GM10847 (cell line): Measurements from ENCODE around the gene TRPV2.

ENCODE experiments used
- POLR2A ChIP-seq: IDR thresholded peaks from 2 replicates; pipeline ENCODE4 v1.6.1; 2011; ENCODE audit not compliant: insufficient read length; ENCODE audit errors: extremely low read depth

TRPV2 gene

GRCh38 chr17:16398270-16399267, 16.8 kb upstream of the TRPV2 start:
- no peak for TF ChIP-seq POLR2A

DNA sequence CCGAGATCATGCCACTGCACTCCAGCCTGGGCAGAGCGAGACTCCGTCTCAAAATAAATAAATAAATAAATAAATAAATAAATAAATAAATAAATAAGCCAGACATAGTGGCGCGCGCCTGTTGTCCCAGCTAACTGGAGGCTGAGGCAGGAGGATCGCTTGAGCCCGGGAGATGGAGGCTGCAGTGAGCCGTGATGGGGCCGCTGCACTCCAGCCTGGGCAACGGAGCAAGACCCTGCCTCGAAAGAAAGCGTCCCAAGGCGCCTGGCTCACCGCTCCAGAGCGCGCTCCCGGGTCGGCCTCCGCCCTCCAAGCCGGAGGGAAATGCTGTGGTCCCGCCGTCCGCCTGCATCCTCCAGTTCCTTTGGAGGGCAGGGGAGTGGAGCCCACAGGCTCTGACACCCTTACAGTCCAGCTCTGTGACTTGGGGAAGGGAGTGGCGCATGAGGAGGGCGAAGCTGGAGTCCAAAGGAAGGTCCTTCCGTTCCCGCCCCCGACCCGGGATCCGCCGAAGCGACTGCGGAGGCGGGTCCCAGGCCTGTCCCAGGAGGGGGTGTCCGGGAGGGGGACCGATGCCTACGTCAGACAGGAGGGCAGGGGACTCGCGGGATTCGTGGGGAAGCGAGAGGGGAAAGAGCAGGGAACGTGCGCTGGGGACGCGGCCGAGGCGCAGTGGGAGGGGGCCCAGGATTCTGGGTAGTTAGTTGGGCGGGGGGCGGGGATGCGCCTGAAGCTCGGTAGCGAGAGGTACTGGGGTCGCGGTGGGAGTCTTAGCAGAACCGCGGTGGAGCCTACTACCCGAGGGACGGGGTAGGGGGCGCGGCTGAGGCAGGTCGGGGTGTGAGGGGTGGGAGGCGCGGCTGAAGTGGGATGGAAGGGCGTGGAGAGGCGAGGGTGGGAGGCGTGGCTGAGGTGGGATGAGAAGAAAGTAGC, 8.4 kb upstream of the TRPV2 start:
- no peak for TF ChIP-seq POLR2A

- no peak for TF ChIP-seq POLR2A
Observed at GRCh38 chr17:16407911-16408588, 7.3 kb upstream of the TRPV2 start.

GRCh38 chr17:16417399-16417798, 2.0 kb downstream of the TRPV2 start:
- no peak for TF ChIP-seq POLR2A

- TF ChIP-seq POLR2A, result no peak
Observed at GRCh38 chr17:16417896-16418684, 2.7 kb downstream of the TRPV2 start.

DNA sequence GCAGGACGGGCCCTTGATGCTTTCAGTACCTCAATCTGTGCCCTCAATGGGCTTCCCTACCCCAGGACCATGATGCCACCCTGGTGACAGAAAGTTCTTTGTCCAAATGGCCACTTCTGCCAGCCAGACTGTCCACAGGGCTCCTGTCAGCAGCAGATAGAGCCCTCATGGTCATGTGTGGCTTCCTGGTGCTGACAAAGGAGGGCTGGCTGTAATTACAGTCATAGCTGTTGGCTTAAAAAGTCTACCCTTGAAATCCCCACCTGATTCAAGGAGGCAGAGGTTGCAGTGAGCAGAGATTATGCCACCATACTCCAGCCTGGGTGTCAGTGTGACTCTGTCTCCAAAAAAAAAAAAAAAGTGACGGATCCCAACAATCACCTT, 3.3 kb downstream of the TRPV2 start:
- TF ChIP-seq POLR2A, result no peak

- TF ChIP-seq POLR2A, result no peak
Observed at GRCh38 chr17:16419074-16419928, 3.9 kb downstream of the TRPV2 start.

- TF ChIP-seq POLR2A, result no peak
Observed at GRCh38 chr17:16419929-16420271, 4.5 kb downstream of the TRPV2 start.

GRCh38 chr17:16422416-16422815, 7.0 kb downstream of the TRPV2 start:
- TF ChIP-seq POLR2A, result no peak

DNA sequence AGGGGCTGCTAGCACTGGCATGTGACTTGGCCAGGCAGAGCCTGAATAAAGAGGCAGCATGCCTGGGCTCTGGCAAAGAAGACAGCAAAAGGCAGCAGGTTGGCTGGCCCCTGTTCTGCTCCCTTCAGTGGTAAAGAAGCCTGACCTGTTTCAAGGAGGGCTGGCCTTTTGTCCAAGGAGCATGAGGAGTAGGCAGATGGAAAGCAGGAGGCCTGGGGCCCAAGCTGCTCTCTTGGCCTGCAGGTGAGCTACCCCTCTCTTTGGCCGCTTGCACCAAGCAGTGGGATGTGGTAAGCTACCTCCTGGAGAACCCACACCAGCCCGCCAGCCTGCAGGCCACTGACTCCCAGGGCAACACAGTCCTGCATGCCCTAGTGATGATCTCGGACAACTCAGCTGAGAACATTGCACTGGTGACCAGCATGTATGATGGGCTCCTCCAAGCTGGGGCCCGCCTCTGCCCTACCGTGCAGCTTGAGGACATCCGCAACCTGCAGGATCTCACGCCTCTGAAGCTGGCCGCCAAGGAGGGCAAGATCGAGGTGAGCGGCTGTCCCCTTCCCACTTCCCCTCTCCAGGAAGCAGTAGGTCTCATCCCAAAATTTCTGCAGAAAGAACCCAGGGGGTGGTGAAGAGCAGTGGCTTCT, 8.0 kb downstream of the TRPV2 start:
- no peak for TF ChIP-seq POLR2A

DNA sequence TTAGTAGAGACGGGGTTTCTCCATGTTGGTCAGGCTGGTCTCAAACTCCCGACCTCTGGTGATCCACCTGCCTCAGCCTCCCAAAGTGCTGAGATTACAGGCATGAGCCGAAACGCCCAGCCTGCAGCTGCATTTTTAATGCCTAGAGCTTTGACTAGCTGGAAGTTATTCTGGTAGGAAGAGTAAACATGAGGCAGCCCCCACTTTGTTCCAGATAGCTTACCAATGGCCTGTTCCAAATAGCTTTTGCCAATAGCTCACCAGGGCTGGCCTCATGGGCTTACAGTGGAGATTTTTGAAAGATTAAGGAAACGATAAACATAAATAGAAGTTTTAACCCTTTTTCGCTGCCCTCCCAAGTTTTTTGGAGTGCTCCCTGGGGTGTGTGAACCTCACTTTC, 9.8 kb downstream of the TRPV2 start:
- no peak for TF ChIP-seq POLR2A

GRCh38 chr17:16425698-16426659, 10.6 kb downstream of the TRPV2 start:
- TF ChIP-seq POLR2A, result no peak
